ENCODE data around the gene SYT7. TPM values are rescaled to one million over a fixed set of nuclear protein-coding genes. Genes with fewer than 3 reads are reported as not detected.
A peak's percentile ranks its signal among the peaks of the same experiment; 100 is the strongest.

The SYT7 gene
- total RNA-seq, 1 donor from 2014 or later, result 12.7 TPM

- H3K4me3 ChIP-seq (ENCODE audit: low read depth, low read length), result no peak overlapping the region
- DNase-seq (ENCODE audit: low read depth), result no peak
- peaks cover 72% of the 10 kb centered on the region for H3K27me3 ChIP-seq (ENCODE audit: control insufficient read depth, insufficient read depth, low read length)
- H3K36me3 ChIP-seq (ENCODE audit: control insufficient read depth, insufficient read depth, low read length), result no peaks in the 10 kb centered on the region
- TF ChIP-seq, protein P1, sequence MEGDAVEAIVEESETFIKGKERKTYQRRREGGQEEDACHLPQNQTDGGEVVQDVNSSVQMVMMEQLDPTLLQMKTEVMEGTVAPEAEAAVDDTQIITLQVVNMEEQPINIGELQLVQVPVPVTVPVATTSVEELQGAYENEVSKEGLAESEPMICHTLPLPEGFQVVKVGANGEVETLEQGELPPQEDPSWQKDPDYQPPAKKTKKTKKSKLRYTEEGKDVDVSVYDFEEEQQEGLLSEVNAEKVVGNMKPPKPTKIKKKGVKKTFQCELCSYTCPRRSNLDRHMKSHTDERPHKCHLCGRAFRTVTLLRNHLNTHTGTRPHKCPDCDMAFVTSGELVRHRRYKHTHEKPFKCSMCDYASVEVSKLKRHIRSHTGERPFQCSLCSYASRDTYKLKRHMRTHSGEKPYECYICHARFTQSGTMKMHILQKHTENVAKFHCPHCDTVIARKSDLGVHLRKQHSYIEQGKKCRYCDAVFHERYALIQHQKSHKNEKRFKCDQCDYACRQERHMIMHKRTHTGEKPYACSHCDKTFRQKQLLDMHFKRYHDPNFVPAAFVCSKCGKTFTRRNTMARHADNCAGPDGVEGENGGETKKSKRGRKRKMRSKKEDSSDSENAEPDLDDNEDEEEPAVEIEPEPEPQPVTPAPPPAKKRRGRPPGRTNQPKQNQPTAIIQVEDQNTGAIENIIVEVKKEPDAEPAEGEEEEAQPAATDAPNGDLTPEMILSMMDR (IDR thresholded peaks at IDR 0.05; ENCODE audit: insufficient read depth, low read length, poor library complexity, severe bottlenecking), result peak; percentile 28
Observed at GRCh38 chr11:61577383-61578118, 3.3 kb downstream of the SYT7 start.

- TF ChIP-seq, protein P1 (IDR thresholded peaks at IDR 0.05; ENCODE audit: insufficient read depth, low read length, poor library complexity, severe bottlenecking), result no peak
- H3K27me3 ChIP-seq (ENCODE audit: control insufficient read depth, insufficient read depth, low read length), result peaks cover 66% of the 10 kb centered on the region
Observed at GRCh38 chr11:61575886-61576861, 4.7 kb downstream of the SYT7 start.

DNA sequence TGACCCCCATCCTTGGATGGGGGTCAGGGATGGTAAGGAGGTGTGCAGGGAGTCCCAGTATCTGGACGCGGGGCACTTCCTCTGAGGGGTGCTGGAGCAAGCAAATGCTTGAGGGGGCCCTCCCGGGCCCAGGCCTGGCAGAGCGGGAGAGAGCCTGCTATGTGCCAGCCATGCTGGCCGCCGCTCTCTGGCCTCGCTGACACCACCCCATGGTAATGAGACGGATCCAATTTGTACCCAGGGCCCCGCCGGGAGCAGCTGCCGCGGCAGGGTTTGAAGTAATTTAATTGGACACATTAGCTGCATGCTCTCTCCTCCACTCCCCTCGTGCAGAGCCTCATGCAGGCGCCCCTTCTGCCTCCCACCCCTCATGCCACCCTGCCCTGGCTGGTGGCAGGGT, 6.3 kb downstream of the SYT7 start:
- Histone ChIP-seq H3K36me3 (ENCODE audit: control insufficient read depth, insufficient read depth, low read length) (no peaks in the 10 kb centered on the region), H3K27me3 (ENCODE audit: control insufficient read depth, insufficient read depth, low read length) (peaks cover 66% of the 10 kb centered on the region), H3K4me3 (ENCODE audit: low read depth, low read length) (no peak overlapping the region)
- DNase-seq (ENCODE audit: low read depth), result no peak
- TF ChIP-seq, protein P1 (IDR thresholded peaks at IDR 0.05; ENCODE audit: insufficient read depth, low read length, poor library complexity, severe bottlenecking), result no peak

More at GRCh38 chr11:61575886-61576861, 4.7 kb downstream of the SYT7 start:
- Histone ChIP-seq H3K4me3 (ENCODE audit: low read depth, low read length) (no peak overlapping the region), H3K36me3 (ENCODE audit: control insufficient read depth, insufficient read depth, low read length) (no peaks in the 10 kb centered on the region)
- DNase-seq (ENCODE audit: low read depth), result no peak

DNA sequence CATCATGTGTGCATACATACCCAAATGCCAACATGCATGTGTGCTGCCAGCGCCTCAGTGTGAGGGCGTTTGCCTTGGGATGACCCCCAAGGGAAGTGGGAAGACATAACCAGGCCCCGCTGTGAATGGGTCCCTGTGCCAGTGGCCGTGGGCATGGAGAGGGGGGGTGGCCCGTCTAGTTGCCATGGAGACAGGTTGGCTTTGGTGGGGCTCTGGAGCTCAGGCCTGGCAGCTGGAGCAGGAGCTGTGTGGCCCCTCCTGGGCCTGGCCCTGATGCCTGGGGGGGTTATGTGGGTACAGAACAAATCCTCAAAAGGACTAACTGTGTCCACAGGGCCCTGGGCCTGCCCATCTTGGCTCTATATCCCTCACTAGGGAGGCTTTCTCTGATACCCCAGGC, 8.0 kb downstream of the SYT7 start:
- DNase-seq (ENCODE audit: low read depth), result no peak
- no peak overlapping the region for H3K4me3 ChIP-seq (ENCODE audit: low read depth, low read length)
- peaks cover 68% of the 10 kb centered on the region for H3K27me3 ChIP-seq (ENCODE audit: control insufficient read depth, insufficient read depth, low read length)
- TF ChIP-seq, protein P1 (IDR thresholded peaks at IDR 0.05; ENCODE audit: insufficient read depth, low read length, poor library complexity, severe bottlenecking), result no peak
- no peaks in the 10 kb centered on the region for H3K36me3 ChIP-seq (ENCODE audit: control insufficient read depth, insufficient read depth, low read length)

- H3K36me3 ChIP-seq (ENCODE audit: control insufficient read depth, insufficient read depth, low read length), result no peaks in the 10 kb centered on the region
- peaks cover 66% of the 10 kb centered on the region for H3K27me3 ChIP-seq (ENCODE audit: control insufficient read depth, insufficient read depth, low read length)
- no peak overlapping the region for H3K4me3 ChIP-seq (ENCODE audit: low read depth, low read length)
- TF ChIP-seq, protein P1 (IDR thresholded peaks at IDR 0.05; ENCODE audit: insufficient read depth, low read length, poor library complexity, severe bottlenecking), result no peak
- no peak for DNase-seq (ENCODE audit: low read depth)
Observed at GRCh38 chr11:61571869-61572268, 9.0 kb downstream of the SYT7 start.

All from kidney epithelial cell (primary cell).